ENCODE results near the gene FAM210B.

FAM210B gene

DNA sequence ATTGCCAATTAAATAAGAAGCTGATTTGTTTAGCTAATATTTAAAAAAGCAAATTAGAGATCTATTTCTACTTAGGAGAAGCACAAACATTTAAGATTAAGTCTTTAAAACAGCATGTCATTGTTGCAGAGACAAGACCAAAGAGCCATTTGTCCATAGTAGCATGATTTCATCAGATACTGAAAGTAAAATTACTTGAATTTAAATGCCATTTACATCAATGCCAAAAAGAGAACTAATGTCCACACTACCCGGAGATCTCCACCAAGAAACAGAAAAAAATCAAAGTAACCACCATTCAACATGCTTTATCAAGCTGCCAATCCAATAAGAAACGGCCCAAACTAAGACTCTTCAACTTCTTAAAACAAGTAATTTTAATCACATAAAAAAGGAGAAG is 17.6 kb downstream of the FAM210B start:
- no peak overlapping the region for H3K9ac ChIP-seq (ENCODE audit: low read length)
- no peaks in the 10 kb centered on the region for H3F3A ChIP-seq (ENCODE audit: insufficient read depth, low read length)
- H4K20me1 ChIP-seq (ENCODE audit: insufficient read depth, low read length), result no peaks in the 10 kb centered on the region
- H3K9me3 ChIP-seq (replicated peaks; ENCODE audit: insufficient read depth, low read length), result no peaks in the 10 kb centered on the region
- no peaks in the 10 kb centered on the region for H3K27me3 ChIP-seq (replicated peaks; ENCODE audit: insufficient read depth, low read length)
- H3K36me3 ChIP-seq (replicated peaks; ENCODE audit: insufficient read depth, low read length), result peaks cover 26% of the 10 kb centered on the region
- H2AFZ ChIP-seq (ENCODE audit: low read length), result no peak overlapping the region
- H3K4me2 ChIP-seq (ENCODE audit: low read depth, low read length), result no peak overlapping the region
- H3K4me1 ChIP-seq (ENCODE audit: low read length), result no peaks in the 10 kb centered on the region
- H3K27ac ChIP-seq (ENCODE audit: low read length), result no peak overlapping the region
- no peak for DNase-seq
- TF ChIP-seq, protein P1, sequence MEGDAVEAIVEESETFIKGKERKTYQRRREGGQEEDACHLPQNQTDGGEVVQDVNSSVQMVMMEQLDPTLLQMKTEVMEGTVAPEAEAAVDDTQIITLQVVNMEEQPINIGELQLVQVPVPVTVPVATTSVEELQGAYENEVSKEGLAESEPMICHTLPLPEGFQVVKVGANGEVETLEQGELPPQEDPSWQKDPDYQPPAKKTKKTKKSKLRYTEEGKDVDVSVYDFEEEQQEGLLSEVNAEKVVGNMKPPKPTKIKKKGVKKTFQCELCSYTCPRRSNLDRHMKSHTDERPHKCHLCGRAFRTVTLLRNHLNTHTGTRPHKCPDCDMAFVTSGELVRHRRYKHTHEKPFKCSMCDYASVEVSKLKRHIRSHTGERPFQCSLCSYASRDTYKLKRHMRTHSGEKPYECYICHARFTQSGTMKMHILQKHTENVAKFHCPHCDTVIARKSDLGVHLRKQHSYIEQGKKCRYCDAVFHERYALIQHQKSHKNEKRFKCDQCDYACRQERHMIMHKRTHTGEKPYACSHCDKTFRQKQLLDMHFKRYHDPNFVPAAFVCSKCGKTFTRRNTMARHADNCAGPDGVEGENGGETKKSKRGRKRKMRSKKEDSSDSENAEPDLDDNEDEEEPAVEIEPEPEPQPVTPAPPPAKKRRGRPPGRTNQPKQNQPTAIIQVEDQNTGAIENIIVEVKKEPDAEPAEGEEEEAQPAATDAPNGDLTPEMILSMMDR (IDR thresholded peaks at IDR 0.05; ENCODE audit: low read length), result no peak
- TF ChIP-seq EZH2phosphoT487 (IDR thresholded peaks at IDR 0.05; ENCODE audit: low read length), result no peak
- TF ChIP-seq EZH2 (optimal IDR thresholded peaks at IDR 0.05; ENCODE audit: low read depth, low read length), result no peak
- peaks cover 71% of the 10 kb centered on the region for H3K79me2 ChIP-seq (ENCODE audit: low read length)
- H3K4me3 ChIP-seq (ENCODE audit: low read length), result no peak overlapping the region
- no peaks in the 10 kb centered on the region for H3K9me2 ChIP-seq (replicated peaks; ENCODE audit: insufficient read depth, low read length)

DNA sequence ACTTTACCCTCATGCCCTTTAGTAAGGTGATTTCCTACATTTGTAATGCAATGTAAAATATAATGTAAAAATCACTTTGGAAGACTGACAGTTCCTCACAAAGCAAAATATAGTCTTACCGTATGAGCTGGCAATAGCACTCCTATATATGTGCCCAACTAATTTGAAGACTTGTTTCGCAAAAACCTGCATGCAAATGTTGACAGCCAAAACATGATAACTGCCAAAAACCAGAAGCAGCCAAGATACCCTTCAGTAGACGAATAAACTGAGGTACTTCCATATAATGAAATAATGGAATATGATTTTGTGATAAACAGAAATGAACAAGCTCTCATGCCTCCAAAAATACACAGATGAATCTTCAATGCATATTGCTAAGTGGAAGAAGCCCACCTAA is 19.6 kb downstream of the FAM210B start:
- Histone ChIP-seq H3F3A (ENCODE audit: insufficient read depth, low read length) (no peaks in the 10 kb centered on the region), H3K9ac (ENCODE audit: low read length) (no peak overlapping the region), H3K4me2 (ENCODE audit: low read depth, low read length) (no peak overlapping the region), H3K27ac (ENCODE audit: low read length) (no peak overlapping the region), H3K4me3 (ENCODE audit: low read length) (no peak overlapping the region), H3K4me1 (ENCODE audit: low read length) (no peaks in the 10 kb centered on the region), H3K27me3 (replicated peaks; ENCODE audit: insufficient read depth, low read length) (no peaks in the 10 kb centered on the region), H3K9me3 (replicated peaks; ENCODE audit: insufficient read depth, low read length) (no peaks in the 10 kb centered on the region), H3K36me3 (replicated peaks; ENCODE audit: insufficient read depth, low read length) (peaks cover 26% of the 10 kb centered on the region), H3K9me2 (replicated peaks; ENCODE audit: insufficient read depth, low read length) (no peaks in the 10 kb centered on the region), H4K20me1 (ENCODE audit: insufficient read depth, low read length) (no peaks in the 10 kb centered on the region), H3K79me2 (ENCODE audit: low read length) (peaks cover 75% of the 10 kb centered on the region), H2AFZ (ENCODE audit: low read length) (no peak overlapping the region)
- no peak for TF ChIP-seq EZH2phosphoT487 (IDR thresholded peaks at IDR 0.05; ENCODE audit: low read length)
- no peak for TF ChIP-seq EZH2 (optimal IDR thresholded peaks at IDR 0.05; ENCODE audit: low read depth, low read length)
- TF ChIP-seq, protein P1 (IDR thresholded peaks at IDR 0.05; ENCODE audit: low read length), result no peak
- DNase-seq, result no peak

DNA sequence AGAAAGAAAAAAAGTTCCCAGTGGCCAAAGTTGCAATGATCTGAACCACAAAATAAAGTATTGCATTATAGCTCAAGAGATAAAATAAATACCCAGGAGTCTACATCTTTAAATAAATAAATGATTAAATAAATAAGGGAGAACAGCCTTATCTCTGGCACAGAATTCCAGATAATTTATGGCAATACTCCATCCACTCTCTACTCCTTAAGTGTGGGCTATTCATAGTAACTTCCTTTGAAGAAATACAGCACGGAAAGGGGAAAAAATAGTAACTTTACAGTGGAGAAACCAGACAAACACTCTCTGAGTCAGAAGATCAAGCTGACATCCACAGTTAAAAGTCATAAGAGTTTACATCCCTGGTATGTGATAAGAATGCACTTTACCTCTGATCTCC is 21.6 kb downstream of the FAM210B start:
- no peaks in the 10 kb centered on the region for H4K20me1 ChIP-seq (ENCODE audit: insufficient read depth, low read length)
- no peak overlapping the region for H3K27ac ChIP-seq (ENCODE audit: low read length)
- peaks cover 21% of the 10 kb centered on the region for H3K36me3 ChIP-seq (replicated peaks; ENCODE audit: insufficient read depth, low read length)
- no peak for DNase-seq
- no peak overlapping the region for H2AFZ ChIP-seq (ENCODE audit: low read length)
- H3K27me3 ChIP-seq (replicated peaks; ENCODE audit: insufficient read depth, low read length), result no peaks in the 10 kb centered on the region
- no peak for TF ChIP-seq EZH2phosphoT487 (IDR thresholded peaks at IDR 0.05; ENCODE audit: low read length)
- TF ChIP-seq EZH2 (optimal IDR thresholded peaks at IDR 0.05; ENCODE audit: low read depth, low read length), result no peak
- no peaks in the 10 kb centered on the region for H3K9me3 ChIP-seq (replicated peaks; ENCODE audit: insufficient read depth, low read length)
- no peak overlapping the region for H3K4me2 ChIP-seq (ENCODE audit: low read depth, low read length)
- H3K9ac ChIP-seq (ENCODE audit: low read length), result no peak overlapping the region
- no peaks in the 10 kb centered on the region for H3K9me2 ChIP-seq (replicated peaks; ENCODE audit: insufficient read depth, low read length)
- H3F3A ChIP-seq (ENCODE audit: insufficient read depth, low read length), result no peaks in the 10 kb centered on the region
- H3K79me2 ChIP-seq (ENCODE audit: low read length), result peaks cover 78% of the 10 kb centered on the region
- H3K4me1 ChIP-seq (ENCODE audit: low read length), result no peaks in the 10 kb centered on the region
- H3K4me3 ChIP-seq (ENCODE audit: low read length), result no peak overlapping the region

DNA sequence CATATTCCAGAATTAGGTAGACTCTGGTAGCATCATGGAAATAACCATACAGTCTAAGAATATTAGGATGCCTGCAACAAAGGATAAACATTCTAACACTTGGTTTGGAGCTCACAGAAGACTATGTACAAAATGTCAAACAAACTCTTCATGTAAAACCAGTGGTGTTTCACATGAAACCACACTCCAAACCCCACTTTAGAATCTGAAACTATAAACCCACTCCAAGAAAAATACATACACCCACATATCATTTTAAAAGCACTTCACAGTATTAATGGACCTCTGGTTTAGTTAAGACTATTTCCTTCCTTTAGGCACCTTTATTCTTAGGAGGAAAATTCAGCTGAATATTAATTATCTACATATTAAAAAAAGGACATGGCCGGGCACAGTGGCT is 22.7 kb downstream of the FAM210B start:
- H3K27me3 ChIP-seq (replicated peaks; ENCODE audit: insufficient read depth, low read length), result no peaks in the 10 kb centered on the region
- no peaks in the 10 kb centered on the region for H3F3A ChIP-seq (ENCODE audit: insufficient read depth, low read length)
- DNase-seq, result no peak
- no peak overlapping the region for H3K4me2 ChIP-seq (ENCODE audit: low read depth, low read length)
- H3K27ac ChIP-seq (ENCODE audit: low read length), result no peak overlapping the region
- H4K20me1 ChIP-seq (ENCODE audit: insufficient read depth, low read length), result no peaks in the 10 kb centered on the region
- no peaks in the 10 kb centered on the region for H3K9me2 ChIP-seq (replicated peaks; ENCODE audit: insufficient read depth, low read length)
- H2AFZ ChIP-seq (ENCODE audit: low read length), result no peak overlapping the region
- no peak overlapping the region for H3K4me3 ChIP-seq (ENCODE audit: low read length)
- TF ChIP-seq EZH2phosphoT487 (IDR thresholded peaks at IDR 0.05; ENCODE audit: low read length) (no peak), EZH2 (optimal IDR thresholded peaks at IDR 0.05; ENCODE audit: low read depth, low read length) (no peak)
- TF ChIP-seq, protein P1 (IDR thresholded peaks at IDR 0.05; ENCODE audit: low read length), result no peak
- no peak overlapping the region for H3K9ac ChIP-seq (ENCODE audit: low read length)
- H3K79me2 ChIP-seq (ENCODE audit: low read length), result peaks cover 77% of the 10 kb centered on the region
- H3K36me3 ChIP-seq (replicated peaks; ENCODE audit: insufficient read depth, low read length), result peaks cover 21% of the 10 kb centered on the region
- H3K4me1 ChIP-seq (ENCODE audit: low read length), result no peaks in the 10 kb centered on the region
- no peaks in the 10 kb centered on the region for H3K9me3 ChIP-seq (replicated peaks; ENCODE audit: insufficient read depth, low read length)
